Mucosa of rectum (tissue), 2 donors: ENCODE results near the gene CRACR2B.

Experiments
- H3K27ac ChIP-seq, 2 donors: one replicate each; pipeline ENCODE4 v1.7.0; 2013; ENCODE audit warnings: inconsistent platforms in 2 of 2, low read depth in 2 of 2, low read length in 2 of 2
- H3K27me3 ChIP-seq, 2 donors: one replicate each; pipeline ENCODE4 v1.7.0; 2013; ENCODE audit warnings: low read length in 2 of 2; ENCODE audit not compliant: control insufficient read depth in 2 of 2, insufficient read depth in 2 of 2
- H3K36me3 ChIP-seq, 2 donors: one replicate each; pipeline ENCODE4 v1.7.0; 2013; ENCODE audit warnings: low read length in 2 of 2; ENCODE audit not compliant: control insufficient read depth in 2 of 2, insufficient read depth in 2 of 2
- H3K4me1 ChIP-seq, 2 donors: one replicate each; pipeline ENCODE4 v1.7.0; 2013; ENCODE audit warnings: low read length in 2 of 2, mild to moderate bottlenecking in 1 of 2; ENCODE audit not compliant: control insufficient read depth in 2 of 2, insufficient read depth in 2 of 2
- H3K4me3 ChIP-seq, 2 donors: one replicate each; pipeline ENCODE4 v1.7.0; 2013; ENCODE audit warnings: low read length in 2 of 2
- H3K9ac ChIP-seq, 2 donors: one replicate each; pipeline ENCODE4 v1.7.0; 2013; ENCODE audit warnings: low read length in 2 of 2, low read depth in 1 of 2, mild to moderate bottlenecking in 1 of 2
- H3K9me3 ChIP-seq, 2 donors: one replicate each; pipeline ENCODE4 v1.7.0; 2013; ENCODE audit warnings: low read length in 2 of 2; ENCODE audit not compliant: control insufficient read depth in 2 of 2
- donor health status: healthy.
- donor health status: Normal muscosa, but diverticular disease.

The CRACR2B gene

DNA sequence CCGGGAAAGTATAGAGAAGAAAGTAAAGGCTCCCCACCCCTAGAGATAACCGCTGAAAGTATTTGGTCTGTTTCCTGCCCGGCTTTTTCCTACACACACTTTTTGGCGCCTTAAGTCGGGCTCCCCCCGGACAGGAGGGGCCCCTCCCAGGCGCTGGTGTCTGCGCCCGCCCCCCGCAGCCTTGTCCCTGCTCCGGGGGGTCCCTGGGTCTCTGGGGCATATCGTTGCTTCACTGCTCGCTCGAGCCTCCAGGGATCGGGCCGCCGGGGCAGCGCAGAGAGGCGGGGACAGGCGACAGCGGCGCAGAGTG, 928 bp upstream of the CRACR2B start:
- Histone ChIP-seq H3K27ac (peak overlapping the region; percentile 89 to 91), H3K4me3 (peak overlapping the region; percentile 60 to 74), H3K27me3 (no peaks in the 10 kb centered on the region), H3K9me3 (no peaks in the 10 kb centered on the region), H3K36me3 (peaks cover 14 to 16% of the 10 kb centered on the region in 2 donors), H3K9ac (peak overlapping the region; percentile 48 to 93), H3K4me1 (peaks cover 48 to 73% of the 10 kb centered on the region in 2 donors)

DNA sequence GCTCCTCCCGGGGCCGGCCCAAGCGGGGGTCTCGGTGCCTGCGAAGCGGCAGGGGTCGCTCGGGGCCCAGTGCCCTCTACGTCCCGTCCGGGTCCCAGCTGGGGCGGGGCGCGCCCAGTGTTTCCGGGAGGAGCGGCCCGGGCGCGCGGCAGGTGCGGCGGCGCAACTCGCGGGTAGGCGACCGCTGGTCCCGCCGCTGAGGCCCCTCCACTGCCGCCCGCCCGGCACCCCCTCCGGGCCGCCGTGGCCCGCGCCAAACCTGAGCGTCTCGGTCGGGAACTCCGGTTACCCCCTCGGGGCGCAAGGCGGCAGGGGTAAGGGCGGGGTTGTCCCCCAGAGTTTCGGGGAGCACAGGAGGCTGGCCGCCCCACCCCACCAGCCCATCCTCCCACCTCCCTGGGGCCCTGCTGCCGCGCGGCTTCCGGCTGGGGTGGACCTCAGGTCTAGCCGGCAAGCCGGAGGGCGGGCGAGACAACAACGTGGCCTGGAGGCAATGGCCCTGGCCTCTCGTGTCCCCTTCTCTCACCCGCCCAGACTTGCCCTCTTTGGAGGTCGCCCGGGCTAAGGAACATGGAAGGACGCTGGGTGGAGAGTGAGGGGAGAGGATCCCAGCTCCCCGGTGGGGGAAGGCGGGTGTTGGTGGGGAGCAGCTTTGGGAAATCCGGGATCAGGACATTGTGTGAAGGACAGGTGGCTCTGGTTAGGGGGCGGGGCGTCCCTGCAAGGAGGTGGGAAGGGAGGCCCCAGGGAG, 398 bp upstream of the CRACR2B start:
- Histone ChIP-seq H3K36me3 (peaks cover 11 to 12% of the 10 kb centered on the region in 2 donors), H3K27me3 (no peaks in the 10 kb centered on the region), H3K9ac (peak overlapping the region; percentile 48 to 93), H3K27ac (peak overlapping the region; percentile 89 to 91), H3K4me1 (peaks cover 50 to 76% of the 10 kb centered on the region in 2 donors), H3K4me3 (peak overlapping the region; percentile 60 to 74), H3K9me3 (no peaks in the 10 kb centered on the region)

DNA sequence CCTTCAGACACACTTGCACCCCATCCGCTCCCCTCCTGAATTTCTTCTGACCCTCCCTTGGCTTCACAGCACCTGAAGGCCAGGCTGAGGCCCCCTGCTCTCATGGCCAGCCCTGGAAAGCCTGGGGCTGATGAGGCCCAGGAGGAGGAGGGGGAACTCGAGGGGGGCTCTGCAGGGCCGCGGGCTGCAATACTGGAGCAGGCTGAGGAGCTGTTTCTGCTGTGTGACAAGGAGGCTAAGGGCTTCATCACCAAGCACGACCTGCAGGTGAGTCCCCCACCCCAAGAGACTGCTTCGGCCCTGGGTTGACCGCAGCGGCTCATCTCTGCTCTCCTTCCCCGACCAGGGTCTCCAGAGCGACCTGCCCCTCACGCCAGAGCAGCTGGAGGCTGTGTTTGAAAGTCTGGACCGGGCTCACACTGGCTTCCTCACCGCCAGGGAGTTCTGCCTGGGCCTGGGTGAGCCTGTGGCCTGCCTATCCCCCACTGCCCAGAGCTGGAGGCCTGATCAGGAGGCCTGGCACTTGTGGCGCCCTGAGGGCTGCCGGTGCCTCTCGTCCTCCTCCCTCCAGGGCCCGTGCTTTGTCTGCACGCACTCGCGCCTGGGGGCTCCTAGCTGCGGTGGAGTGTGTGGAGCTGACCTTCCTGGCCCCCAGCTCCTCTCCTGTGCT, 922 bp downstream of the CRACR2B start:
- Histone ChIP-seq H3K4me1 (peaks cover 56 to 78% of the 10 kb centered on the region in 2 donors), H3K9ac (peak overlapping the region in 1 of 2 donors; percentile 93), H3K9me3 (no peaks in the 10 kb centered on the region), H3K27ac (peak overlapping the region; percentile 89 to 91), H3K27me3 (no peaks in the 10 kb centered on the region), H3K36me3 (peaks cover 4 to 8% of the 10 kb centered on the region in 2 donors), H3K4me3 (peak overlapping the region; percentile 41 to 65)

DNA sequence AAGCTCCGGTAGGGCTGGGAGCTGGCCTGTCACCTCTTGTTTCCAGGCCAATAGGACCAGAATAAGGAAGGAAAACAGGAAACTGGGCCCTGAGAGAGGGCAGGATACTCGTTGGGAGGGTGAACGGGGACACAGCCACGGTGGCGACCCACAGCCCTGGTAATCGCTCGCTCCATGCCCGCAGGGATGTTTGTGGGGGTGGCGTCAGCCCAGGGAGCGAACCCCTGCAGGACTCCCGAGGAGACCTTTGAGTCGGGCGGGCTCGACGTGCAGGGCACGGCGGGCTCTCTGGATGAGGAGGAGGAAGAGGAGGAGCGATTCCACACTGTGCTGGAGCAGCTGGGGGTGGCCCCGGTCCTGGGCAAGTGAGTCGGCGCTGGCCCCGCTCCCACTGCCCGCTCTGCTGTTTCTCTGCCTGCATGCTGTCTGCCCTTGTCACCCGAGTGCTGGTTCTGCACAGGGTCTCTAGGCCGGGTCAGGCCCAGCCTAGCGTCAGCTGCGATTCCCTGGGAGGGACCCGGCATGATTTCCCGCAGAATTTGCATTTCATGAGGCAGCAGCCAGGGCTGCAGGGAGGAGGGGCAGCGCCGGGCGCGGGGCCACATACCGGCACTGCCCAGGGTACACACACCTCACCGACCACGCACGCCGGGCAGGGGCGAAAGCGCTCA, 1.6 kb downstream of the CRACR2B start:
- Histone ChIP-seq H3K9ac (peak overlapping the region in 1 of 2 donors; percentile 93), H3K27me3 (no peaks in the 10 kb centered on the region), H3K9me3 (no peaks in the 10 kb centered on the region), H3K27ac (peak overlapping the region; percentile 89 to 91), H3K36me3 (peaks cover 0 to 4% of the 10 kb centered on the region in 2 donors), H3K4me1 (peaks cover 62 to 81% of the 10 kb centered on the region in 2 donors), H3K4me3 (peak overlapping the region; percentile 41 to 65)

DNA sequence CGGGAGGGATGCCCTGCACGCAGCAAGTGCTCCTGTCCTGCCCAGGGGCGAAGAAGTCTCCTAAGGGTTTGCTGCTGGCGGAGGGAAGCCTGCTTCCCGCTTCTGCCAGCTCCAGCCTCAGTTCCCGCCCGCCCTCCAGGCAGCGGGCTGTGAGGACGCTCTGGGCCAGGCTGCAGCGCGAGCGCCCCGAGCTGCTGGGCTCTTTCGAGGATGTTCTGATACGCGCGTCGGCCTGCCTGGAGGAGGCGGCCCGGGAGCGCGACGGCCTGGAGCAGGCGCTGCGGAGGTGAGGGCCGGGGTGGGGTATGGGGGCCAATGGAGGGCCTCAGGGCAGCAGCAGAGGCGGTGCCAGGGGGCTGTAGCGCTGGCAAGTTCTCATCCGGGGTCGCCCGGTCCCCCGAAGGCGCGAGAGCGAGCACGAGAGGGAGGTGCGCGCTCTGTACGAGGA, 2.2 kb downstream of the CRACR2B start:
- Histone ChIP-seq H3K4me3 (peak overlapping the region; percentile 41 to 65), H3K36me3 (peaks cover 0 to 3% of the 10 kb centered on the region in 2 donors), H3K9ac (no peak overlapping the region), H3K27ac (peak overlapping the region in 1 of 2 donors; percentile 91), H3K27me3 (no peaks in the 10 kb centered on the region), H3K4me1 (peaks cover 67 to 81% of the 10 kb centered on the region in 2 donors), H3K9me3 (no peaks in the 10 kb centered on the region)

DNA sequence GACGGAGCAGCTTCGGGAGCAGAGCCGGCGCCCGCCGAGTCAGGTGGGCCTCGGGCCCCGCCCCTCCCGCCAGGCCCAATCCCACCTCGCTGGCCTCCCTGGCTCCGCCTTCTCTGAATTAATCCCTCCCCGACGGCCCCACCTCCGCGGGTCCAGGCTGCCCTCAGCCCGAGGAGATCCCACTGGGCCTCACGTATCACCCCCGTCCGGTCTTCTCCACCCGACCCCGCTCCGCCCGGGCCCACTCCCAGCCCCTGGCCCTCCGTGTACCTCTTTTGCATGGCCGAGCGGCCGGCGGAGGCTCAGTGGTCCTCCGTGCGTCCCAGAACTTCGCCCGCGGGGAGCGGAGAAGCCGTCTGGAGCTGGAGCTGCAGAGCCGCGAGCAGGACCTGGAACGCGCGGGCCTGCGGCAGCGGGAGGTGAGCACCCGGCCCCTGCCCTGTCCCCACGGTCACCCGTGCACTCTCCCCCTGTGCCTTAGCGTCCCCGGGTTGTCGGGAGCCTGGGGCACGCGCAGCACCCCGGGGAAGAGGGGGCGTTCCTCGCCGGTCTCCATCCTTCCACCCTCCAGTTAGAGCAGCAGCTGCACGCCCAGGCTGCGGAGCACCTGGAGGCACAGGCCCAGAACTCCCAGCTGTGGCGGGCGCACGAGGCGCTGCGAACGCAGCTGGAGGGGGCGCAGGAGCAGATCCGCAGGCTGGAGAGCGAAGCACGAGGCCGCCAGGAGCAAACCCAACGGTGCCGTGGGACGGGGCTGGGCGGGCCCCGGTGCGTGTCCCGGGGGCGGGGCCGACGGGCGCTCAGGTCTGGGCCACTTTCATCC, 2.8 kb downstream of the CRACR2B start:
- Histone ChIP-seq H3K4me3 (peak overlapping the region; percentile 41 to 65), H3K36me3 (no peaks in the 10 kb centered on the region), H3K27me3 (no peaks in the 10 kb centered on the region), H3K4me1 (peaks cover 67 to 79% of the 10 kb centered on the region in 2 donors), H3K9me3 (no peaks in the 10 kb centered on the region), H3K27ac (no peak overlapping the region), H3K9ac (peak overlapping the region in 1 of 2 donors; percentile 29)

DNA sequence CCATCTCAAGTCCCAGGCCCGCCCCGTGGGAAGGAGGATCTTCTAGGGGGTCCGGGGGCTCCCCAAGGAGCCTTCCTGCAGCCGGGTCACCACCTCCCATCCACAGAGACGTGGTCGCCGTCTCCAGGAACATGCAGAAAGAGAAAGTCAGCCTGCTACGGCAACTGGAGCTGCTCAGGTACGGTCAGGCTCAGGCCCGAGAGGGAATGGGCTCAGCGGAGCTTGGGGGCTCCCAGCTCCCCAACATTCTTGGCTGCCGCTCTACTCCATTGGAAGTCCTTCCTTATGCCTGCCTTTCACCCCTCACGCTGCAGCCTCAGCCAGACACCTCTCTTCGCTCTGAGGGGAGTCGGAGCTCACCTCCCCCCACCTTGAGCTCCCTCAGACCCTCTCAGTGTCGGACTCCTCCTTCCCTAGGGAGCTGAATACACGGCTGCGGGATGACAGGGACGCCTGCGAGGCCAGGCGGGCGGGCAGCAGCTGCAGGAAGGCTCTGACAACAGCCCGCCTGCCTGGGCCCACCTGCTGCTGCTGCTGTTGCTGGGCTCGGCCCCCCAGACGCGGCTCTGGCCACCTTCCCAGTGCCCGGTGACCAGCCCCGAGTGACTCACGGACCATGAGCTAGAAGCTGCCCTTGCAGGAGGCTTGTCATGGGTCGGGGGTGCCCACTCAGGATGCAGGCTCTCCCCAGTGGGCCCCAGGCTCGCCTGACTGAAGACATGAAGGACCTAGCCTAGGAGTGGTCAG, 3.6 kb downstream of the CRACR2B start:
- H3K4me3 ChIP-seq: no peak overlapping the region
- H3K4me1 ChIP-seq: peaks cover 67 to 72% of the 10 kb centered on the region in 2 donors
- no peak overlapping the region for H3K27ac ChIP-seq
- H3K36me3 ChIP-seq: peaks cover 2 to 3% of the 10 kb centered on the region in 2 donors
- H3K27me3 ChIP-seq: no peaks in the 10 kb centered on the region
- no peaks in the 10 kb centered on the region for H3K9me3 ChIP-seq
- no peak overlapping the region for H3K9ac ChIP-seq

DNA sequence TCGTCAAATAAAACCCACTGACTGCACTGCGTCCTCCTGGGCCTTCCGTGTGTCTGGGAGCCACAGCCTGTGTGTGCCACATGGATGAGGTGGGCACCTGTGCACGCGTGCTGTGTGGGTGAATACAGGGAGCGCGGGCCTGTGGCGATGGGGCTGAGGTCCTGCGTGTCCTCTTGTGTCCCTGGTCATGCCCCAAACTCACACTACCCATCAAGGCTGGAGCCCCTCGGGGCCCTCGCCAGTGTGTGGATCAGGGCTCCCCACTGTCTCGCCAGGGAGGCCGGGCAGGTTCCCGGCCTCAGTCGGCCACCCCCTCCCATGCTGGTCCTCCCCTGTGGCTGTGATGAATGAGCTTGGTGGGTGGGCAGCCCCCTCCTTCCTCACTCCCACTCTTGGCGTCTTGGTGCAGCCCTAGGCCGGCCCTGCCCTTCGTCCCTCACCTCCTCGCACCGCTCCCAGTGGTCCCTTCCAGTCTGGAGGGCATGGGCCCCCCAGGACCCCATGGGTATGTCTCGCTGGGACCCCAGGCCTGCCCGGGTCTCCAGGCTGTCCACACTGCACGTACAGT, 4.3 kb downstream of the CRACR2B start:
- peak overlapping the region; percentile 70 to 82 for H3K9ac ChIP-seq
- H3K27ac ChIP-seq: peak overlapping the region; percentile 64 to 93
- no peaks in the 10 kb centered on the region for H3K9me3 ChIP-seq
- peaks cover 6 to 10% of the 10 kb centered on the region in 2 donors for H3K36me3 ChIP-seq
- peak overlapping the region; percentile 52 to 65 for H3K4me3 ChIP-seq
- no peaks in the 10 kb centered on the region for H3K27me3 ChIP-seq
- H3K4me1 ChIP-seq: peaks cover 67 to 71% of the 10 kb centered on the region in 2 donors
